Measurements from ENCODE around the gene ARHGAP33. TPM values are rescaled to one million over a fixed set of nuclear protein-coding genes. Genes with fewer than 3 reads are reported as not detected.

ARHGAP33 gene
- total and polyA plus RNA-seq, 4 donors, result 3.1 to 16.6 (median 12.2) TPM

DNA sequence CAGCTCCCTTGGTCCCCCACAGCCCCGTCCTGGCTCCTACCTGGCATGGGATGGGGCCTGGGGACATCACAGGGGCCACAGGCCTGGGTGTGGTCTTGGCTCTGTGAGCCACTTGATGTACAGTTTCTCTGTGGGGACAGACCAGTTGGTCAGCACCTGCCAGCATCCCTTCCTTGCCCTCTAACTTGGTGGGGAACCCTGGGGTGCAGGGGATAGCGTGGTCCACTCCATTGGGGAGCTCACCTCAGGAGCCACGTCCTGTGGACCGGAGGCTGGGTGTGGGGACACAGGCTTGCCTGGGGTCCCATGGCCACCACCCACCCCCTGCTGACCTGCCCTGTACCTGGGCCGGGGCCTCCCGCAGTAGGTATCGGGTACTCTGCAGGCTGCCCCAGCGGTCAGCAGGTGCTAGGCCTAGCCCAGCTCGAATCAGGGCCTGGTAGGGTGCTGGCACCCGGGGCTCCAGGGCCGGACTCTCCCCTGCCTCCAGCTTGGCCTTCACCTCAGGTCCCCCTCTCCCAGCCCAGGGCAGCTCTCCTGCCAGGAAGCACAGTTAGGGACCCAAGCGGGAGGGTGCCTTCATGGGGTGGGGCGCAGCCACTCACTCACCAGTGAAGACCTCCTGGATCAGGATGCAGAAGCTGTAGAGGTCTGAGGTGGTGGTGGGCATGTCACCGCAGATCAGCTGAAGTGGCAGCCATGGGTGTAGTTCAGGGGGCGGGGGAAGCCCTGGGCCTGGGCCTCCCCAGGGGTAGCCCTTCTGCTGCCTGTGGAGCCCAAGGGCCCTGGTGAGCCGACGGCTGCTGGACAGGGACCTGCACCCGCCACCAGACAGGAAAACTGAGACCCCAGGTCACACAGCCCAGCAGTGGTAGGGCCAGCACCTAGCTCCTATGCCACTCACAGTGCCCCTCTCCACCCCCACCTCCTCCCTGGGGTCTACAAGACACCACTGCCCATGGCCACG lies 14.9 kb downstream of the ARHGAP33 start:
- Histone ChIP-seq H3K27ac (ENCODE audit: low read depth in 1 of 2, low read length in 1 of 2) (no peak overlapping the region), H3K27me3 (ENCODE audit: control insufficient read depth in 3 of 3, insufficient read depth in 3 of 3, low read length in 2 of 3) (no peaks in the 10 kb centered on the region), H3K4me1 (ENCODE audit: control insufficient read depth in 5 of 5, insufficient read depth in 5 of 5, low read length in 5 of 5) (no peaks in the 10 kb centered on the region), H3K9ac (ENCODE audit: insufficient read depth in 1 of 2, low read length in 2 of 2) (no peak overlapping the region), H3K9me3 (ENCODE audit: control insufficient read depth in 4 of 4, insufficient read depth in 3 of 4, low read length in 3 of 4) (no peaks in the 10 kb centered on the region), H3K4me3 (no peak overlapping the region), H3K36me3 (ENCODE audit: control insufficient read depth in 4 of 4, insufficient read depth in 4 of 4, low read length in 4 of 4) (peaks cover 0 to 6% (median 0%) of the 10 kb centered on the region in 4 donors)
- WGBS, 2 donors, result 88 to 91% methylated on average over 19 of the region's 19 CpGs
- TF ChIP-seq, protein P1, sequence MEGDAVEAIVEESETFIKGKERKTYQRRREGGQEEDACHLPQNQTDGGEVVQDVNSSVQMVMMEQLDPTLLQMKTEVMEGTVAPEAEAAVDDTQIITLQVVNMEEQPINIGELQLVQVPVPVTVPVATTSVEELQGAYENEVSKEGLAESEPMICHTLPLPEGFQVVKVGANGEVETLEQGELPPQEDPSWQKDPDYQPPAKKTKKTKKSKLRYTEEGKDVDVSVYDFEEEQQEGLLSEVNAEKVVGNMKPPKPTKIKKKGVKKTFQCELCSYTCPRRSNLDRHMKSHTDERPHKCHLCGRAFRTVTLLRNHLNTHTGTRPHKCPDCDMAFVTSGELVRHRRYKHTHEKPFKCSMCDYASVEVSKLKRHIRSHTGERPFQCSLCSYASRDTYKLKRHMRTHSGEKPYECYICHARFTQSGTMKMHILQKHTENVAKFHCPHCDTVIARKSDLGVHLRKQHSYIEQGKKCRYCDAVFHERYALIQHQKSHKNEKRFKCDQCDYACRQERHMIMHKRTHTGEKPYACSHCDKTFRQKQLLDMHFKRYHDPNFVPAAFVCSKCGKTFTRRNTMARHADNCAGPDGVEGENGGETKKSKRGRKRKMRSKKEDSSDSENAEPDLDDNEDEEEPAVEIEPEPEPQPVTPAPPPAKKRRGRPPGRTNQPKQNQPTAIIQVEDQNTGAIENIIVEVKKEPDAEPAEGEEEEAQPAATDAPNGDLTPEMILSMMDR (IDR thresholded peaks at IDR 0.05; ENCODE audit: control extremely low read depth, extremely low read depth), result no peak
- ATAC-seq (ENCODE audit: insufficient read depth, low FRiP score) (no peak), DNase-seq (no peak)

DNA sequence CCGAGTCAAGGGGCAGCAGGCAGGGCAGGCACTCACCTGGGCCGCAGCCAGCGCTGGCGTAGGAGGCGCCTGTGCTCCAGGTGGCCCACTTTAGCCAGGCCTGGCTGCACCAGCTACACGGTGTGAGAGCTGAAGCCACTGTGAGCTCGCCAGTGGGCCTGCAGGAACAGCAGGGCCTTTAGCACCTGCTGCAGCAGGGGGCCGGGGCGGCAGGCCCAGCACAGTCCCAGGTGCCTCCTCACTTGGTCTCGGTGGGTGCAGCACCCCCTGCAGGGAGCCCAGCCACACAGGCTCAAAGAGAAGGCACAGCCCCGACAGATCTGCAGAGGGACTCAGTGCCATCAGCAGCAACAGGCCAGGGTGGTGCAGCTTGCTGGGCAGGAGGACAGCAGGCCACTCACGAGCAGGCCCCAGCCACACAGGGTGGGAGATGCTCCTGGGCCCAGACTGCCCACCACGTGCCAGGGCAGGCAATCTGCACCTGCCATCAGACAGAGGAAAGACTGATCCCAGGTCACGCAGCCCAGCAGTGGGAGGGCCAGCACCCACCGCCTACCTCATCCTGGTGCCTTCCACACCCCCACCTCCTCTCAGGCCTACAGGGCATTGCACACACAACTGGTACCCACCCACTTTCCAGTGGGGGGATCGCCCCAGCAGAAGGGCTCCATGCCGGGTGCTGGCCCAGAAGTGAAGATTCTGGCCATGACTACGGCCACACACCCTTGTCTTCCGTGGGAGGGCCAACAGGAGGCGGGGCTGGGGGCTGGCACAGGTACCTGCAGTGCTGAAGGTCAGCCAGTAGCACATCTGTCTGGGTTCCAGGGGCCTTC lies 15.8 kb downstream of the ARHGAP33 start:
- Histone ChIP-seq H3K9me3 (ENCODE audit: control insufficient read depth in 4 of 4, insufficient read depth in 3 of 4, low read length in 3 of 4) (no peaks in the 10 kb centered on the region), H3K4me3 (no peak overlapping the region), H3K9ac (ENCODE audit: insufficient read depth in 1 of 2, low read length in 2 of 2) (no peak overlapping the region), H3K36me3 (ENCODE audit: control insufficient read depth in 4 of 4, insufficient read depth in 4 of 4, low read length in 4 of 4) (no peaks in the 10 kb centered on the region), H3K4me1 (ENCODE audit: control insufficient read depth in 5 of 5, insufficient read depth in 5 of 5, low read length in 5 of 5) (no peaks in the 10 kb centered on the region), H3K27ac (ENCODE audit: low read depth in 1 of 2, low read length in 1 of 2) (no peak overlapping the region), H3K27me3 (ENCODE audit: control insufficient read depth in 3 of 3, insufficient read depth in 3 of 3, low read length in 2 of 3) (no peaks in the 10 kb centered on the region)
- TF ChIP-seq, protein P1 (IDR thresholded peaks at IDR 0.05; ENCODE audit: control extremely low read depth, extremely low read depth), result no peak
- DNase-seq (no peak), ATAC-seq (ENCODE audit: insufficient read depth, low FRiP score) (no peak)
- WGBS, 2 donors, result 68 to 76% methylated on average over 18 to 20 of the region's 20 CpGs

DNA sequence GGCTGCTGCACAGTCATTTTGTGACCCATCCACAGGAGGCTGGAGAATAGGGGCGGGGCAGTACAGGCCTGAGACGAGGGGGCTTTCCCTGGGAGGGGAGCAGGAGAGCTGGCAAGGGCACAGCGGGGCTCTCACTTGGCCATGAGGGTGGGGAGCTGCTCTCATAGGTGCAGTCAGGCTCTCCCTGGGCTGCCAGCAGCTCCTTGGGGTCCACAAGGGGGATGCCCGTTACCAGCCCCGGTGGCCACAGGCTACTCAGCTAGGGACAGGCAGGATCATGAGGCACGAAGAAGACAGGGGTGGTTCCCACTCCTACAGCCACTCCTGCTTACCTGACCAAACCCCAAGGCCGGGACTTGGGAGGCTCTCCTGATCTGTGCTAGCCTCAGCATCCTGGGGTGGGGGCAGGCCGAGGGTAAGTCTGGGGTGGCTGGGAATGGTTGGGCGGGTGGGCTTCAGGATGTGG lies 16.5 kb downstream of the ARHGAP33 start:
- DNase-seq (no peak), ATAC-seq (ENCODE audit: insufficient read depth, low FRiP score) (no peak)
- Histone ChIP-seq H3K27me3 (ENCODE audit: control insufficient read depth in 3 of 3, insufficient read depth in 3 of 3, low read length in 2 of 3) (peaks cover 0 to 5% (median 3%) of the 10 kb centered on the region in 3 donors), H3K36me3 (ENCODE audit: control insufficient read depth in 4 of 4, insufficient read depth in 4 of 4, low read length in 4 of 4) (no peaks in the 10 kb centered on the region), H3K27ac (ENCODE audit: low read depth in 1 of 2, low read length in 1 of 2) (no peak overlapping the region), H3K9ac (ENCODE audit: insufficient read depth in 1 of 2, low read length in 2 of 2) (no peak overlapping the region), H3K4me3 (no peak overlapping the region), H3K9me3 (ENCODE audit: control insufficient read depth in 4 of 4, insufficient read depth in 3 of 4, low read length in 3 of 4) (no peaks in the 10 kb centered on the region), H3K4me1 (ENCODE audit: control insufficient read depth in 5 of 5, insufficient read depth in 5 of 5, low read length in 5 of 5) (no peaks in the 10 kb centered on the region)
- TF ChIP-seq, protein P1 (IDR thresholded peaks at IDR 0.05; ENCODE audit: control extremely low read depth, extremely low read depth), result no peak
- WGBS, 2 donors, result 86 to 92% methylated on average over 9 of the region's 9 CpGs

Data from lung (tissue), 12 donors.